GM12865 (cell line): ENCODE measurements around the gene SPESP1.

Experiments used
- DNase-seq: peaks from one replicate; pipeline ENCODE4 v3.0.0; 2010; ENCODE audit warnings: low read depth
- H3K4me3 ChIP-seq: 2 replicates; pipeline ENCODE4 v1.5.1; 2011; ENCODE audit warnings: mild to moderate bottlenecking, low read depth, low read length, control low read depth
- CTCF ChIP-seq: IDR thresholded peaks from 2 replicates; pipeline ENCODE4 v1.5.1; 2011; ENCODE audit warnings: low read length, control low read depth, low read depth, inconsistent platforms; ENCODE audit not compliant: insufficient read depth; ENCODE audit errors: missing control alignments

Gene SPESP1

GRCh38 chr15:68991723-68992122 lies 61.4 kb downstream of the SPESP1 start:
- DNase-seq = no peak
- H3K4me3 ChIP-seq = no peak overlapping the region
- TF ChIP-seq CTCF = no peak

GRCh38 chr15:68992696-68993095 lies 62.4 kb downstream of the SPESP1 start:
- H3K4me3 ChIP-seq = no peak overlapping the region
- no peak for TF ChIP-seq CTCF
- no peak for DNase-seq

- no peak for DNase-seq
Measured at GRCh38 chr15:68993276-68993675, 63.0 kb downstream of the SPESP1 start.

GRCh38 chr15:68994149-68994548 lies 63.8 kb downstream of the SPESP1 start:
- no peak for TF ChIP-seq CTCF
- H3K4me3 ChIP-seq = no peak overlapping the region
- no peak for DNase-seq

More at GRCh38 chr15:68993276-68993675, 63.0 kb downstream of the SPESP1 start:
- TF ChIP-seq CTCF = no peak
- H3K4me3 ChIP-seq = no peak overlapping the region

- DNase-seq = no peak
- no peak for TF ChIP-seq CTCF
Measured at GRCh38 chr15:68994981-68995761, 64.8 kb downstream of the SPESP1 start.

More at GRCh38 chr15:68994981-68995761, 64.8 kb downstream of the SPESP1 start:
- no peak overlapping the region for H3K4me3 ChIP-seq
